SH-SY5Y (cell line): Measurements from ENCODE around the gene SAP25.

ENCODE experiments used
- GATA2 ChIP-seq: IDR thresholded peaks from 2 replicates; pipeline ENCODE4 v1.6.1; 2011; ENCODE audit warnings: mild to moderate bottlenecking, low read depth, low read length
- GATA3 ChIP-seq: IDR thresholded peaks from 2 replicates; pipeline ENCODE4 v1.6.1; 2011; ENCODE audit warnings: low read depth, mild to moderate bottlenecking, low read length, moderate library complexity

GRCh38 chr7:100573691-100574361 lies at the start of gene SAP25:
- TF ChIP-seq GATA2 (no peak), GATA3 (no peak)
